Tibial nerve (tissue), 4 donors: ENCODE results near the gene CAND1.

Source experiments
- EP300 ChIP-seq, 2 donors: sonication (generic); formaldehyde crosslinking; IDR thresholded peaks; one replicate each; pipeline ENCODE4 v1.6.1; 2017; ENCODE audit warnings: antibody characterized with exemption in 2 of 2, mild to moderate bottlenecking in 1 of 2
- POLR2A ChIP-seq, 2 donors: fragments of 450-650 bp; IDR thresholded peaks; one replicate each; pipeline ENCODE4 v1.6.1; 2017; ENCODE audit warnings: antibody characterized with exemption in 2 of 2, mild to moderate bottlenecking in 2 of 2, moderate library complexity in 2 of 2
- TF ChIP-seq, protein P1 (sequence below), 5 experiments: fragments of 200-600 bp in 3 of 5; fragments of 450-650 bp in 2 of 5; sonication (generic) in 3 of 5; IDR thresholded peaks; one replicate each; pipeline ENCODE4 v1.5.1; 2016 to 2019; ENCODE audit warnings: antibody characterized with exemption in 5 of 5, mild to moderate bottlenecking in 3 of 5, moderate library complexity in 2 of 5

DNA sequence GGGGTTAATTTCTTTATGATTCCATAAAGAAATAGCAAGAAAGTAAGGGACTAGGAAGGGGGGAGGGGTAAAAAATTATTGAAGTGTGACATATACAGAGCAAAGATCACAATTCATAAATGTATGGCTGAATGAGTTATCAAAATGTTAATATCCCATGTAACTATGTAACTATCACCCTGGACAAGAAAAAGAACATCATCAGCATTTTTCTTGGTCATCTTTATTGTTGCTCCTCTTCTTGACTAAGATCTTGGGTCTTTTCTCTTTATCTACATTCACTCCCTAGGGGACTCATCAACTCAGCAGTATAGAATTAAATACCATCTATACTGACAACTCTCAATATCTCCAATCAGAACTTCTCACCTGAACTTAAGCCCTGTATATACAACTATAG is 57.5 kb downstream of the CAND1 start:
- TF ChIP-seq, protein P1, sequence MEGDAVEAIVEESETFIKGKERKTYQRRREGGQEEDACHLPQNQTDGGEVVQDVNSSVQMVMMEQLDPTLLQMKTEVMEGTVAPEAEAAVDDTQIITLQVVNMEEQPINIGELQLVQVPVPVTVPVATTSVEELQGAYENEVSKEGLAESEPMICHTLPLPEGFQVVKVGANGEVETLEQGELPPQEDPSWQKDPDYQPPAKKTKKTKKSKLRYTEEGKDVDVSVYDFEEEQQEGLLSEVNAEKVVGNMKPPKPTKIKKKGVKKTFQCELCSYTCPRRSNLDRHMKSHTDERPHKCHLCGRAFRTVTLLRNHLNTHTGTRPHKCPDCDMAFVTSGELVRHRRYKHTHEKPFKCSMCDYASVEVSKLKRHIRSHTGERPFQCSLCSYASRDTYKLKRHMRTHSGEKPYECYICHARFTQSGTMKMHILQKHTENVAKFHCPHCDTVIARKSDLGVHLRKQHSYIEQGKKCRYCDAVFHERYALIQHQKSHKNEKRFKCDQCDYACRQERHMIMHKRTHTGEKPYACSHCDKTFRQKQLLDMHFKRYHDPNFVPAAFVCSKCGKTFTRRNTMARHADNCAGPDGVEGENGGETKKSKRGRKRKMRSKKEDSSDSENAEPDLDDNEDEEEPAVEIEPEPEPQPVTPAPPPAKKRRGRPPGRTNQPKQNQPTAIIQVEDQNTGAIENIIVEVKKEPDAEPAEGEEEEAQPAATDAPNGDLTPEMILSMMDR (IDR thresholded peaks at IDR 0.05), result no peak
- TF ChIP-seq POLR2A (IDR thresholded peaks at IDR 0.05) (no peak), EP300 (IDR thresholded peaks at IDR 0.05) (no peak)
